ENCODE data around the gene CACNA1C.
"Not testable (repeated sequence)": the region's sequence is repeated elsewhere in the genome, so short reads cannot be mapped to it uniquely, and the experiment has no call there.

CACNA1C gene

DNA sequence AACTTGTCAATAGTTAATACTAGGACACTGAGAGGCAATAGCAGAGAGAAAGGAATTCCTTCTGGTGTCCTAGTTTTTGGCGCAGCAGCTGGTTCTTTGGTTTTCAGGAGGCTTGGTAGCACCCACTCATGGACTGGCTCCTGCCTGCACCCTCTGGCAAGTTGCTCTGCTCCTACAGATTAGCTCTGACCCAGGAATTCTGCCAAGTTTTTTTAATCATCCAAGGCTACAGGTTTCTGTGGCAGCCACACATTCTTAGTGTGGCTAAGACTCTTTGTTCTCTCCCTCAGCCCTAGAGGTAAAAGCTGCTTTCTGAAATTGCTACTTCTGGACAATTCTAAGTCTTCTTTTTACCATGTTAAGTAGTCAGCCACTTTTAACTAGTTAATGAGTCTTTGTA, 670.0 kb downstream of the CACNA1C start:
- no peak for FAIRE-seq

DNA sequence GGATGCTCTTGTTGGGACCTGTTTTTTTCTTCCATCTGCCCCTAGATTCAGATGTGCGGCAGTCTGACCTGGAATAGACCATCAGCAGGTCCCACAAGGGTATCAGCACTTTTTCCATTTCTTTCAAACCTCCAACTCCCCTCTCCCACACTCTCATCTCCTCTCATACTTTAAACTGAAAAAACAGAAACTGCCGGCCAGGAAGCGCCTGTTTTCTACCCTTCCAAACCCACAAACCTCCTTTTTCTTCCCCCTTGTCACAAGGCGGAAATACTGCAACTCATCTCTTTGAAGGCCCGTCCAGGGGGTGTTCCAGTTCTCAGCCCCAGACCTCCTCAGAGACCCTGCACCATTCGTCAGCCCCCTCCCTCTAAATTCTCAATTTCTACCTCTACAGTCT, 679.5 kb downstream of the CACNA1C start:
- FAIRE-seq = no peak

DNA sequence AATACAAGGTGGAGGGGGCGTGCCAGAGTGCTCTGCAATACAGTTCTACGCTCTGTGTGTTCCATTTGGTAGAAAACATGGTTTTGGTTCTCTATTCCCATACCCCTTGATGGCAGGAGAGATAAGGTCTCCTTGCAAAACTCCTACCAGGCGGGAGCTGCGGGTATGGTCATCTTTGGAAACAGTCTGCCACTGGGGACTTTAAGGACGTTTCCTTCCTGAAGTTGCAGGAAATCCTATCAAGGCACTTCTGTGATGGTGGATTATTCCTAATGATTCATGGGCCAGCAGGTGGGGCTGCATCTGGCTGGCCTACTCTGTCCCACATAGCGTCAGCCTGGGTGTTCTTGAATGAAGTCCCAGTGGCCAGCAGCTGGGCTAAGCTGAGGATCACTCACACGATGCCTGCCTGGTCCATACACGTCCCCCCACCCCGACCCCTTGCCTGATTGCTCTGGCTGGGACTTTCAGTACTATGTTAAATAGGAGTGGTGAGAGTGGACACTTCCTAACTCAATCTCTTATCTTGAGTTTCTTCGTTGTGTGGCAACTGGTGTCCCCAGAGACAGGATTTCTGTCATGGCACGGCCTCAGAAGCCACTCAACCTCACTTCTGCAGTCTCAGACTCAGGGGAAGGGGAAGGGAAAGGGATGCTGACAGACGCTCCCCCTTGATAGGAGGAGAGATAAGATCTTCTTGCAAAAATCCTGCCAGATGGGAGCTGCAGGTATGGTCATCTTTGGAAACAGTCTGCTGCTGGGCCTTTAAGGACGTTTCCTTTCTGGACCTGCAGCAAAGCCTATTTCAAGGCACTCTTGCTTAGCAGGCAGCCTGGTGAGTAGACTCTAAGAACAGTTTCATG, 680.9 kb downstream of the CACNA1C start:
- FAIRE-seq = no peak

DNA sequence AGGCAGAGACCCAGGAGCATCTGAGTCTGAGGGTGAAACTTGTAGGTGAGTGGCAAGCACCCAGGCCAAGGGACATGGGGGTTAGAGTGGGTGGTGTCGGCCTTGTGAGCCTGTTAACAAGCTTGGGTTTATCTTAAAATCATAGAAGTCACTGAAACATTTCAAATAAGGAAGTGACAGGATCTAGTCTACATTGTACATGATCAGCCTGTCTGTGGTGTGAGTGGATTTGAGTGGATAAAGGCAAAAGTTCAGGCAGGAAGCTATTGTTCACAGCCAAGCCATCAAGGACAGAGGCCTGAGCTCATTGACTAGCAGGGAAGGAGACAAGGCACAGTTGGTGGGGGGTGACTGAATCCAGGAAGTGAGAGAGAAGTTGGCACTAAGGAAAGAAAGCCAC, 682.6 kb downstream of the CACNA1C start:
- no peak for FAIRE-seq

DNA sequence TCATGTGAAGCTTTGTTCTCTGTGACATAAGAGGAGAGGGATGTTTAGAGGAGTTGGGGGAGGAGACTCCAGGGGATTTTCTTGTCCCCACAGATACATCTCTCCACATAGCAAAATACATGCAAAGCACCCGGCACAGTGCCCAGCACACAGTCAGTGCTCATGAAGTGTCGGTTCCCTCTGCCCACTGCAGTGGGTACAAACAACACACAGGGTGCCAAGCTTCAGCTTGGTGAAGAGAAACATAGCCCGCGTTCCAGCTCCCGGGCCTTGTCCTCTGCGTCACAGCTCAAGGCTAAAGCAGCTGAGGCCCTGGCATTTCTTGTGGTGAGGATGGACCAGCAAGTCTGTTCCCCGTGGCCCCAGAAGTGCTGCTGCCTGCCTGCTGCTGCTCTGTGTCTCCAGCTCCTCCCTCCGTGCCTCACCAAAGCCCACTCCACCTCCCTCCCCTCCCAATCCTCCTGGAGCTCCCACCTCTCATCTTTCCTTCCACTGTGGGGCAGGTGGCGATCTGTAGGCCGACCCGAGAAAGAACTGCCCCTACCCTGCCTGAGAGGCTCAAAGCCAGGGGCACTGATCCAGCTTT, 685.0 kb downstream of the CACNA1C start:
- no peak for FAIRE-seq

DNA sequence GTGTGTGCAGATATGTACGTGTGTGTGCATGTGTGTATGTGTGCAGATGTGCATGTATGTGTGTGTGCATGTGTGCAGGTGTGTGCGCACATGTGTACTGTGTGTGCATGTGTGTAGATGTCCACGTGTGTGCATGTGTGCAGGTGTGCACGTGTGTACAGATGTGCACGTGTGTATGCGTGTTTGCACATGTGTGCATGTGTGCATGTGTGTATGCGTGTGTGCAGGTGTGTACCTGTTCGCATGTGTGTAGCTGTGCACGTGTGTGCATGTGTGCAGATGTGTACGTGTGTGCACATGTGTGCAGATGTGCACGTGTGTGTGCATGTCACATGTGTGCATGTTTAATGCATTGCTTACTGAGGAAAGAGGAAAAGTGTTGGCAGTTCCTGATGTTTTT, 686.3 kb downstream of the CACNA1C start:
- no peak for FAIRE-seq

- FAIRE-seq = no peak
These were observed 687.2 kb downstream of the CACNA1C start for GRCh38 chr12:2739832-2740641.

- FAIRE-seq = not testable (repeated sequence)
These were observed 689.2 kb downstream of the CACNA1C start for GRCh38 chr12:2742037-2742436.

- FAIRE-seq = no peak
These were observed 690.7 kb downstream of the CACNA1C start for GRCh38 chr12:2743478-2743877.

- FAIRE-seq = no peak
These were observed 692.9 kb downstream of the CACNA1C start for GRCh38 chr12:2745655-2746054.
